ENCODE data around the gene ERMARD.
"Not testable (repeated sequence)": the region's sequence is repeated elsewhere in the genome, so short reads cannot be mapped to it uniquely, and the experiment has no call there.

The ERMARD gene

GRCh38 chr6:169738204-169738975, 13.0 kb upstream of the ERMARD start:
- DNase-seq = no peak

DNA sequence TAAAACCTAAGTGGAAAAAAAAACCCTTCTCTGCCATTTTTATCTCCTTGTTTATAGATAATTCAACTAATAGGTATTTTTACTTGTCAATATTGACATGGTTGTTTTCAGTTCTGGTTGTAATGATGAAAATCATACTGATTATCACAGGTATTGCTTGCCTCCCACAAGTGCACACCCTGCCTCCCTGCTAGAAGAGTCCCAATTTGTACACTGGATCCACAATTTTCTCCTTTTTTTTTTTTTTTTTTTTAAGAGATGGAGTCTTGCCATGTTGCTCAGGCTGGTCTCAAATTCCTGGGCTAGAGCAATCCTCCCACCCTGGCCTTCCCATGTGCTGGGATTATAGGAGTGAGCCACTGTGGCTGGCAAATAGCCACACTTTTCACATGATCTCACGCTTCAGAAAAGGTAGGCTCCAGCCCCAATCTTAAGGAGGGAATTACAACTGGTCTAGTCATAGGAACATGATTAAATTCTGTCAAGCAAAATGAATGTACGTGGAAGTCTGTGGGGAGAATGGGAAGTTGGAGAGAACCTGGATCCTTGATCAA, 12.4 kb upstream of the ERMARD start:
- no peak for DNase-seq

DNA sequence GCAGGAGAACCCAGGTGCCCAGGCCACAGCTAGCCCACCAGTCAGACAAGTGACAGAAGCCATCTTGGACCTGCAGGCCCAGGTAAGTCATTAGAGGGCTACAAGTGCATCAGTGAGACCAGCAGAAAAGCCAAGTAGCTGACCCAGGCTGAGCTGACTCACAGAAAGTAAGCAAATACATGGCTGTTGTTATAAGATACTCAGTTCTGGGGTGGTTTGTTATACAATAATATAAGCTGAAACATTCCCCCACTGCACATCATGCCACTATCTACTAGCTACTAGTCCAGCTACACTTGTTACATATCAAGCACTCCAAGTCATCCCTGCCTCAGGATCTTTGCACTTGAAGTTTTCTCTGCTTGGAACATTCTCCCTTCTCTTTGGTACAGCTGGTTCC, 10.1 kb upstream of the ERMARD start:
- DNase-seq = no peak

DNA sequence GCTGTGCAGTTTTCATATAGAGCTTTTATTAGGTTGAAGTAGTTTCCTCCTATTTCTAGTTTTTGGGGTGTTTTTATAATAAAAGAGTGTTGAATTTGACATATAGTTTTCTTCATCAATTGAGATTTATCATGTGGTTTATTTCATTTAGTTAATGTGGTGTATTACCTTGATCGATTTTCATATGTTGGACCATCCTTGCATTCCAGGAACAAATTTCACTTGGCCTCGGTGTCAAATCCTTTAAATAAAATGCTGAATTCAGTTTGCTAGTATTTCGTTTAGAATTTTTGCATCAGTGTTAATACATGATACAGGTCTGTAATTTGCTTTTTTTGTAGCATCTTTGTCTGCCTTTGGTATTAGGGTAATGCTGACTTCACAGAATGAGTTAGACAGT, 6.0 kb upstream of the ERMARD start:
- DNase-seq = no peak

DNA sequence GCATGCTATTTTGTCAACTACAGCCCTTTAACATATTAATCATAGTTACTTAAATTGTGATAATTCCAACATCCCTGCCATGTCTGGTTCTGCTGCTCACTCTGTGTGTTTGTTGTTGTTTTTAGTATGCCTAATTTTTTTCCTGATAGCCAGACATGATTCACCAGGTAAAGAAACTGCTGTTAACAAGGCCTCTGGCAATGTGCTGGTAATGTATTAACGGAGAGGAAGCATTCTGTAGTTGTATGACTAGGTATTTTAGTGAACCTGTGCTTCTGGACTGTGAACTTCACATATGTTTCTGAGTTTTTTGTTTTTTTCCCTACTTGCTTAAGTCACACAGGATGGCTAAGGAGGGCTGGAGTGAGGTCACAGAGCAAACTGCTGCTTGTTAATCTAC, 4.9 kb upstream of the ERMARD start:
- no peak for DNase-seq

- DNase-seq = no peak
Observed at GRCh38 chr6:169752074-169752623, 727 bp downstream of the ERMARD start.

GRCh38 chr6:169755162-169755561, 3.7 kb downstream of the ERMARD start:
- no peak for DNase-seq

- no peak for DNase-seq
Observed at GRCh38 chr6:169763308-169763707, 11.9 kb downstream of the ERMARD start.

GRCh38 chr6:169763881-169764280, 12.5 kb downstream of the ERMARD start:
- no peak for DNase-seq

- DNase-seq = not testable (repeated sequence)
Observed at GRCh38 chr6:169765789-169766188, 14.4 kb downstream of the ERMARD start.

- DNase-seq = no peak
Observed at GRCh38 chr6:169766232-169766631, 14.8 kb downstream of the ERMARD start.

DNA sequence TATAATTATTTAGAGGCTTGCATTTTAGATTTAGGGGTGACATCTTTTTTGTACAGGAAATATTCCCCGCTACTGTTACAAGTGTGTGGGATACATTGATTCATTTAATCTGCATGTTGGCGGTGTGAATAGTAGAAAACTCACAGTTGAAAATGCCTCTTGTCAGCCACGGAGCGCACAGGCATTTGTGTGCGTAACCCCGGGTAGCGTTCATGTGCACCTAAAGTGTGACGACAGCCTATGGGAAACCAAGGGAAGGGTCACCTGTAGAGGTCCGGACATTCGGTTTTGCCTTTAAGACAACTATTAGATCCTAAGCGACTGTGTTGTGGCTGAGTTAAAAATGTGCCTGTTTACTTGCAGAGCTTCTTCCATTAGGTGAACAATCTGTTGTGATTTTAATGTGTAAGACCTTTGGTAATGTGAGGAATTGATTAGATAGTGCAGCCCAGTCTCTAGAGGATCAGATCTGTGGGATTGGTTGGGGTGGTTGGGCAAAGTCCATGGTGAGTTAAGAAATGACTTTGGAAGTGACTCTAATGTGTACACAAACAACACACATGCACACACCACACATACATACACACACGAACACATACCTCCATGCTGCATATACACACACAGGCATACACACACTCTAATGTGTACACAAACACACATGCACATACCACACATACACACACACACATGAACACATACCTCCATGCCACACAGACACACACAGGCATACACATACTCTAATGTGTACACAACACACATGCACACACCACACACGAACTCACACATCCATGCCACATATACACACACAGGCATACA, 15.7 kb downstream of the ERMARD start:
- DNase-seq = no peak

DNA sequence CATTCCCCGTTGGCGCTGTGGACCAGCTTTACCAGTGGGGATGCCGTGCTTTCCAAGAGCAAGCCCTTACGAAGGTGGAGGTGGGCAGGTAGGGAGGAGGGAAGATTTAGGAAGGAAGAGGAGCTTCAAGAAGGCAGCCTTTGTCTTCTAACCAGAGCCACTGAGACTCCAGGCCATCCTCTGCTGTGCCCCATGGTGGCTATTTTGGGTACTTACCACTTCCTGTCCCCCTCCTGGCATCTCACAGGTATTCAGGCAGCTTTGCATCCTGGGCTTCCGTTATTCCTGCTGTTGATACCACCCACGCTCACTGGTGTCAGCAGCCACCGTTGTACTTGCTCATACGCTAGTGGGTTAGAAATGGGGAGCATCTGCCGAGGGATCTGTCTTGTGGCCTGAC, 22.9 kb downstream of the ERMARD start:
- no peak for DNase-seq

DNA sequence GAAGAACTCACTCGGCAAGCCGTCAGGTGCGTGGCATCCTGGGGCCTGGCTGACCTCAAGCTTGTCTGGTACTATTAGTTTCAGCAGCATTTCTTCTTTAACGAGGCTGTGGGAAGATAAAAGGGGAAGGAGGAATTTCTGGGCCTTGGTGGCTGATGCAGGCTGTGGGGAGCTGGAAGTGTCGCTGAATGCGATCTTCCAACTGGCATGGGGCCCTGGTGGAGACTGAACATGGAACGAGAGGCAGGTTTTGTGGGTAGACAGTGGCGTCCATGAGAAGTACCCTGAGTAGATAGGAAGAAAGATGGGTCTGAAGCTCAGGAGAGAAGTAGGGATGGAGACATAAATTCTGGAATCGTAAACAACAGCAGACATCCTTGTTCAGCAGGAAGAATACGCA, 23.9 kb downstream of the ERMARD start:
- DNase-seq = no peak

- no peak for DNase-seq
Observed at GRCh38 chr6:169776379-169776778, 25.0 kb downstream of the ERMARD start.

DNA sequence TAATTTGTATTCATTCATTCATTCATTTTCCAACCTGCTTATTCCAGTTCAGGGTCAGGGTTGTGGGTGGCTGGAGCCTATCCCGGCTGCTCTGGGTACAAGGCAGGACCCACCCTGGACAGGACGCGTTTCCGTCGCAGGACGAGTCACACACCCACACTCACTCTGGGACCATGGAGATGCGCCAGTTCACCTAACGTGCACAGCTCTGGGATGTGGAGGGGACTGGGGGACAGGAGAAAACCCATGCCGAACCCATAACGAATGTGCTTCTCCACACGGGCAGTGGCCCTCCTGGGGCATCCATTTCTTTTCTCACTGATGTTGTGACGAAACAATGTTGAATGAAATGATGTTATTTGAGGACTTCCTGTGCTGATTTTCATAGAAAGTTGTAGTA, 26.5 kb downstream of the ERMARD start:
- no peak for DNase-seq

DNA sequence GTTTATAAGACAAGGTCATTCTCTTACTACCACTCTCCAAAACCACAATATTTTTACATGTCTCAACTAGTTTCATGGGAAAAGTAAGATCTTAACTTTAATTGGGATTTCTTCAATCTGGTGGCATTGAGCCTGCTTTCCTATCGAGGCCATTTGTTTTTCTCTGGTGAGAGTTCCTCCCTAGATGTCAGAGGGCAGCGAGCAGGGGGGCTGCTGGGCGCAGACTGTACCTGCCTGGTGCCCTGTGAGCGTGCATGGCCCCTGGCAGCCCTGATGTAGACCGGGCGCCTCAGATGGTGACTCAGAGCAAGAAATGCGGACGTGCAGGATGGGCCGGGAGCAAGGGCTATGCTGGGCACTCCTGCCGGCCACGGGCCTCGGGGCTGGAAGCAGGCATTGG, 27.2 kb downstream of the ERMARD start:
- no peak for DNase-seq

- DNase-seq = no peak
Observed at GRCh38 chr6:169779092-169779815, 27.8 kb downstream of the ERMARD start.

DNA sequence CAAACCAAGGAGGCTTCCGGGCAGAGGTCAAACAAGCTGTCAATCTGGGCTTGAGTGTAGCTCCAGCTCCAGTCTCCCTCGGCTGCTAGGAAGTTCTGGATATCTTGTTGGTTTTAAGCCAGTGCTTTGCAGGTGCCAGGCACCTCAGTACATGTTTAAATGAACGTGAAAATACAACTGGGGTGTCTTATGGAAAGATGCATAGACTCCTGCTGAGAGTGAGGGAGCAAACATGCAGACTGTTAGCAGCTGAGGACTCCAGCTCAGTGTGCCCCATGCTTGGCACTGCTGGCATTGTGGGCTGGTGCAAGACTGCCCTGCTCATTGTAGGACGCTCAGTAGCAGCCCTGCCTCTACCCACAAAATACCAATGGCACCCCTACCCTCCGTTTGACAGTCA, 28.5 kb downstream of the ERMARD start:
- no peak for DNase-seq

DNA sequence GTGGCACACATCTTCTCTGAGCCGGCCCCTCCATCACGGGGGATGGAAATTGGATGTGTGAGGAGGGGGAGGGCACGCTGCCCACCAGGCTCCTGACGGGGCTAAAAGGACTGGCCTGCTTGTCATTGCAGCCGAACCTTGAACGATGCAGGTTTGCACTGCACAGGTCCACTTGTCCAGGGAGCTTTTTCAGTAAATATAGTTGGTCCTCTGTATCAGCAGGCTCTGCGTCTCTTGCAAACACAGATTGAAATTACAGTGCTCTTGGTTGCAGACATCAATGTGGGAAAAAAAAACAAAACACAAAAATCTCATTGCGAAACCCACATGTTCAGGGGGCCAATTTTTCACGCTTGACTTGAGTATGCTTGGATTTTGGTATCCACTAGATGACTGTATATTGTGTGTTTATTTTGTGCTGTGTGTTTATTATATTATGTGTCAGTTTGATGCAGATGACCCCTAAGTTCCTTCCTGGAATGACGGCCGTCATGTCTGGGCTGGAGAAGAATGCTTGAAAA, 29.2 kb downstream of the ERMARD start:
- no peak for DNase-seq

DNA sequence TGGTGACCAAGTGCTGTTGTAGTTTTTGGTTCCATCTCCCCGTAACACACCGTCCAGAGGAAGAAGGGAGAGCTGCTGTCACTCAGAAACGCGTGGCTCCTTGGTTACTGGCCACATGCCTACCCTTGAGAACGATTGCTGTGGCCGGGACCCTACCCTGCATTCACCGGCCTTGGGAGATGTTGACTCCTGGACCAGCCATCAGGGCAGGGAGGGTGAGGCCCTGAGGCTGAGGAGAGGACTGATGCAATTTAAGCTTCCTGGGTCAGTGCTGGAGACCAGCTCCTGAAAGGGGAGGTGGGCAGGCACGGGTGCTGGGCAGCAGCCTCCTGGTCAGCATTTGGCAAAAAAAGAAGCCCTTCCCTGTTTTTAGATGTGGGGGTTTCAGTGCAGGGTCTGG, 31.5 kb downstream of the ERMARD start:
- DNase-seq = no peak

DNA sequence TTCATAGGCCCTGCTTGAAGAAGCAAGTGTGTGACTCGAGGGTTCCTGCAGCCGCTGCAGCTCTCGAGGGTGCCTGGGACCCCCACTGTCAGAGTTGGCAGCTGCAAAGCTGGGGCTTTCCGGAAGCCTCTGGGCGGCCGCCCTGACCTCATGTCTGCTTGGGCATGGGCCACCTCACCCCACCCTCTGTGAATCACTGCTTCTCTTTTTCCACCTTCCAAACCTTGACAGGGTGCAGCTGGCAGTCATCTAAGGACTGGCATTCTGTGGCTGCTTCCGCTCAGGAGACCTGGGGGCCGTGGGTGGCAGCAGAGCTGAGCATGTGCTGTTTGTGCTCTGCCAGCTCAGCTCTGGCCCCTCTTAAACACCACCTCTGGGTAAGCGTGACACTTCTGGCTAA, 32.0 kb downstream of the ERMARD start:
- no peak for DNase-seq
